Measurements from ENCODE around the gene TTC17. TPM values are rescaled to one million over a fixed set of nuclear protein-coding genes. Genes with fewer than 3 reads are reported as not detected.

Gene TTC17
- total and polyA plus RNA-seq, 10 donors = 31.1 to 208 (median 109) TPM

- intact Hi-C loops (cut with DNase I; ENCODE audit: low total_unique reads) = no loop called here
- no peak for DNase-seq
- H3K9me3 ChIP-seq = peaks cover 0 to 27% (median 16%) of the 10 kb centered on the region in 8 donors
- H3K36me3 ChIP-seq = no peaks in the 10 kb centered on the region
- H3K27ac ChIP-seq = no peak overlapping the region
- no peak overlapping the region for H3K4me3 ChIP-seq
- TF ChIP-seq POLR2AphosphoS5 (IDR thresholded peaks at IDR 0.05) = no peak
- TF ChIP-seq POLR2A (IDR thresholded peaks at IDR 0.05) = no peak
- no peak for TF ChIP-seq CTCF (IDR thresholded peaks at IDR 0.05 in 8 of 11, conservative IDR thresholded peaks at IDR 0.05 in 3 of 11)
- H3K27me3 ChIP-seq (replicated peaks in 1 of 7) = peaks cover 0 to 16% (median 0%) of the 10 kb centered on the region in 7 donors
- 84 to 90% (median 87%) methylated on average over 11 to 15 of the region's 15 CpGs for WGBS, 5 donors
- no peaks in the 10 kb centered on the region for H3K4me1 ChIP-seq
Measured at GRCh38 chr11:43521471-43521870, 162.8 kb downstream of the TTC17 start.

- no peak for DNase-seq
- Histone ChIP-seq H3K4me1 (no peaks in the 10 kb centered on the region), H3K27ac (no peak overlapping the region), H3K36me3 (no peaks in the 10 kb centered on the region), H3K27me3 (replicated peaks in 1 of 7) (peaks cover 0 to 6% (median 0%) of the 10 kb centered on the region in 7 donors), H3K4me3 (no peak overlapping the region), H3K9me3 (peaks cover 0 to 32% (median 16%) of the 10 kb centered on the region in 8 donors)
- intact Hi-C loops (cut with DNase I; ENCODE audit: low total_unique reads) = no loop called here
- WGBS, 5 donors = 68 to 84% (median 75%) methylated on average over 2 of the region's 2 CpGs
- TF ChIP-seq POLR2AphosphoS5 (IDR thresholded peaks at IDR 0.05) (no peak), CTCF (IDR thresholded peaks at IDR 0.05 in 8 of 11, conservative IDR thresholded peaks at IDR 0.05 in 3 of 11) (no peak), POLR2A (IDR thresholded peaks at IDR 0.05) (no peak)
Measured at GRCh38 chr11:43523632-43524031, 164.9 kb downstream of the TTC17 start.

GRCh38 chr11:43532041-43532440 lies 173.3 kb downstream of the TTC17 start:
- peaks cover 0 to 4% (median 0%) of the 10 kb centered on the region in 8 donors for H3K9me3 ChIP-seq
- no peak for DNase-seq
- no peak for TF ChIP-seq POLR2A (IDR thresholded peaks at IDR 0.05)
- no peak for TF ChIP-seq POLR2AphosphoS5 (IDR thresholded peaks at IDR 0.05)
- no peak for TF ChIP-seq CTCF (IDR thresholded peaks at IDR 0.05 in 8 of 11, conservative IDR thresholded peaks at IDR 0.05 in 3 of 11)
- H3K4me1 ChIP-seq = no peaks in the 10 kb centered on the region
- H3K27ac ChIP-seq = no peak overlapping the region
- 85 to 93% (median 89%) methylated on average over 5 of the region's 5 CpGs for WGBS, 5 donors
- H3K4me3 ChIP-seq = no peak overlapping the region
- no peaks in the 10 kb centered on the region for H3K36me3 ChIP-seq
- intact Hi-C loops (cut with DNase I; ENCODE audit: low total_unique reads) = no loop called here
- H3K27me3 ChIP-seq (replicated peaks in 1 of 7) = peaks cover 0 to 33% (median under 1%) of the 10 kb centered on the region in 7 donors

- 21 to 27% (median 25%) methylated on average over 14 of the region's 14 CpGs for WGBS, 5 donors
- no peak for TF ChIP-seq POLR2A (IDR thresholded peaks at IDR 0.05)
- TF ChIP-seq POLR2AphosphoS5 (IDR thresholded peaks at IDR 0.05) = no peak
- no peak for TF ChIP-seq CTCF (IDR thresholded peaks at IDR 0.05 in 8 of 11, conservative IDR thresholded peaks at IDR 0.05 in 3 of 11)
- intact Hi-C loops (cut with DNase I; ENCODE audit: low total_unique reads) = no loop called here
Measured at GRCh38 chr11:43537833-43538615, 179.3 kb downstream of the TTC17 start.

More at GRCh38 chr11:43537833-43538615, 179.3 kb downstream of the TTC17 start:
- no peak for DNase-seq
- no peak overlapping the region for H3K27ac ChIP-seq
- no peaks in the 10 kb centered on the region for H3K4me1 ChIP-seq
- peaks cover 0 to 19% (median 3%) of the 10 kb centered on the region in 8 donors for H3K9me3 ChIP-seq
- H3K36me3 ChIP-seq = no peaks in the 10 kb centered on the region
- no peak overlapping the region for H3K4me3 ChIP-seq
- H3K27me3 ChIP-seq (replicated peaks in 1 of 7) = peaks cover 0 to 33% (median 4%) of the 10 kb centered on the region in 7 donors

Measured in spleen (tissue), 11 donors.